Astrocyte of the cerebellum (primary cell): Measurements from ENCODE around the gene ZGLP1.

Source experiments
- DNase-seq: peaks from one replicate; pipeline ENCODE4 v3.0.0-alpha.2; 2011; ENCODE audit warnings: low read depth
- H3K4me3 ChIP-seq: 2 replicates; pipeline ENCODE4 v1.5.1; 2011; ENCODE audit warnings: mild to moderate bottlenecking, low read depth, low read length, moderate library complexity
- CTCF ChIP-seq: IDR thresholded peaks from 2 replicates; pipeline ENCODE4 v1.5.1; 2012; ENCODE audit warnings: low read length, low read depth, moderate library complexity, mild to moderate bottlenecking; ENCODE audit errors: missing control alignments
- in situ Hi-C: cut with HindIII; loops from 2 replicates; pipeline ENCODE4 v1.10.0; 2017; ENCODE audit warnings: low sequenced_read_pairs

Gene ZGLP1

GRCh38 chr19:10293637-10294367 lies 15.8 kb downstream of the ZGLP1 start:
- no peak overlapping the region for H3K4me3 ChIP-seq
- in situ Hi-C loops, result no loop called here
- DNase-seq, result no peak
- no peak for TF ChIP-seq CTCF

- TF ChIP-seq CTCF, result no peak
- in situ Hi-C loops, result no loop called here
- H3K4me3 ChIP-seq, result no peak overlapping the region
- no peak for DNase-seq
Measured at GRCh38 chr19:10292789-10293636, 16.6 kb downstream of the ZGLP1 start.

- DNase-seq, result no peak
- no peak for TF ChIP-seq CTCF
- H3K4me3 ChIP-seq, result peak overlapping the region; percentile 29
- in situ Hi-C loops, result no loop called here
Measured at GRCh38 chr19:10292206-10292788, 17.3 kb downstream of the ZGLP1 start.

GRCh38 chr19:10291554-10292205 lies 17.9 kb downstream of the ZGLP1 start:
- peak overlapping the region; percentile 29 for H3K4me3 ChIP-seq
- DNase-seq, result no peak
- TF ChIP-seq CTCF, result no peak
- in situ Hi-C loops, result no loop called here

- no peak for TF ChIP-seq CTCF
- in situ Hi-C loops, result no loop called here
- peak overlapping the region; percentile 29 for H3K4me3 ChIP-seq
- DNase-seq, result no peak
Measured at GRCh38 chr19:10290876-10291553, 18.6 kb downstream of the ZGLP1 start.
